Adipocyte (in vitro differentiated cells): ENCODE results near the gene BMP8B.
A peak's percentile ranks its signal among the peaks of the same experiment; 100 is the strongest.

Source experiments
- DNase-seq: peaks from one replicate; pipeline ENCODE4 v3.0.0-alpha.2; 2015; ENCODE audit warnings: low read depth
- H3K27me3 ChIP-seq: replicated peaks from 2 replicates; pipeline ENCODE4 v1.7.0; 2013; ENCODE audit warnings: mild to moderate bottlenecking, low read length, moderate library complexity; ENCODE audit not compliant: control insufficient read depth, insufficient read depth
- H3K36me3 ChIP-seq: 2 replicates; pipeline ENCODE4 v1.7.0; 2013; ENCODE audit warnings: low read length, mild to moderate bottlenecking, moderate library complexity; ENCODE audit not compliant: control insufficient read depth, insufficient read depth, severe bottlenecking
- H3K4me1 ChIP-seq: 2 replicates; pipeline ENCODE4 v1.7.0; 2013; ENCODE audit warnings: mild to moderate bottlenecking, low read length, moderate library complexity; ENCODE audit not compliant: control insufficient read depth, insufficient read depth
- H3K4me3 ChIP-seq: 2 replicates; pipeline ENCODE4 v1.7.0; 2013; ENCODE audit warnings: mild to moderate bottlenecking, low read length, moderate library complexity
- H3K9ac ChIP-seq: 2 replicates; pipeline ENCODE4 v1.7.0; 2013; ENCODE audit warnings: mild to moderate bottlenecking, low read length, moderate library complexity
- H3K9me3 ChIP-seq: 2 replicates; pipeline ENCODE4 v1.7.0; 2013; ENCODE audit warnings: mild to moderate bottlenecking, low read length, moderate library complexity; ENCODE audit not compliant: control insufficient read depth

BMP8B gene

GRCh38 chr1:39711104-39711965 lies 77.3 kb downstream of the BMP8B start:
- peak; percentile 20 for DNase-seq
- Histone ChIP-seq H3K4me1 (no peaks in the 10 kb centered on the region), H3K36me3 (no peaks in the 10 kb centered on the region), H3K9ac (no peak overlapping the region), H3K9me3 (no peaks in the 10 kb centered on the region), H3K27me3 (peaks cover 73% of the 10 kb centered on the region), H3K4me3 (no peak overlapping the region)

GRCh38 chr1:39707506-39707905 lies 81.2 kb downstream of the BMP8B start:
- Histone ChIP-seq H3K27me3 (peaks cover 66% of the 10 kb centered on the region), H3K36me3 (no peaks in the 10 kb centered on the region), H3K4me1 (no peaks in the 10 kb centered on the region), H3K9ac (no peak overlapping the region), H3K9me3 (no peaks in the 10 kb centered on the region), H3K4me3 (no peak overlapping the region)
- DNase-seq = no peak
